ENCODE results near the gene SORT1.
"Not testable (repeated sequence)": the region's sequence is repeated elsewhere in the genome, so short reads cannot be mapped to it uniquely, and the experiment has no call there.

The SORT1 gene

DNA sequence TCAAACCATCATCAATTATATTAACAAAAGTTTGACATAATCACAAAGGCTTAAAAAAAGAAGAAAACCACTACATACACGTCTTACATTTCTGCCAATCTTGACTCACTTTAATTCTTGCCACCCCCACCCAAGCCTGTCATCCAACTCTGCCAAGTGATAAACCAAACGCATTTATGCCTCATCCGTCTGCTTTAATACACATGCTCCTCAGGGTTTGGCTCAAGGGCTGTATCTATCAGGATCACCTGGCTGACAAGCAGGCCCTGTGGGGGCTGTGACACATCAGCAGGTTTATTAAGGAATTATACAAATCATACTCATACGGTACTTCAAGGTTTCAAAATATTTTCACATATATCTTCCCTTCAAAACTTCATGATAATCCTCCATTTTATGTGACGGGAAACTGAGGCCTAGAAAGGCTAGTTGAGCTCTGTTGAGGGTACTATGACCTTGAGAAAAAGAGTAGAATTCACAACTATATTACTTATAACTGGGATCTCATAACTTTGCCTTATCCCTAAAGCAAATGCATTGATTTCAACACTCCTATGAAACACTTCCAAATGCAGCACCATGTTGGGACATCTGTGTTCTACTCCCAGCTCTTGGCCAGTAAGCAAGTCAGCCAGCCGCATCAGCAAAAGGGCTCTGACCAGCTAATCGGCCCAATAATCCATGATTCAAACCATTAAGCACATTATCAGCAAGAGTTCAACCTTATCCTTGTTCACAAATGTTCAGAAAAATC is 8.7 kb downstream of the SORT1 start:
- H3K9me3 ChIP-seq (ENCODE audit: control insufficient read depth, low read length), result no peaks in the 10 kb centered on the region
- peak overlapping the region; percentile 82 for H3K4me3 ChIP-seq (ENCODE audit: low read length)
- no peaks in the 10 kb centered on the region for H3K36me3 ChIP-seq (ENCODE audit: control insufficient read depth, insufficient read depth, low read length, severe bottlenecking)
- H3K9ac ChIP-seq (ENCODE audit: low read length), result peak overlapping the region; percentile 93
- no peak for DNase-seq (ENCODE audit: low read depth)
- H3K27me3 ChIP-seq (replicated peaks; ENCODE audit: control insufficient read depth, insufficient read depth, low read length), result no peaks in the 10 kb centered on the region
- peaks cover 86% of the 10 kb centered on the region for H3K4me1 ChIP-seq (ENCODE audit: control insufficient read depth, insufficient read depth, low read length)

DNA sequence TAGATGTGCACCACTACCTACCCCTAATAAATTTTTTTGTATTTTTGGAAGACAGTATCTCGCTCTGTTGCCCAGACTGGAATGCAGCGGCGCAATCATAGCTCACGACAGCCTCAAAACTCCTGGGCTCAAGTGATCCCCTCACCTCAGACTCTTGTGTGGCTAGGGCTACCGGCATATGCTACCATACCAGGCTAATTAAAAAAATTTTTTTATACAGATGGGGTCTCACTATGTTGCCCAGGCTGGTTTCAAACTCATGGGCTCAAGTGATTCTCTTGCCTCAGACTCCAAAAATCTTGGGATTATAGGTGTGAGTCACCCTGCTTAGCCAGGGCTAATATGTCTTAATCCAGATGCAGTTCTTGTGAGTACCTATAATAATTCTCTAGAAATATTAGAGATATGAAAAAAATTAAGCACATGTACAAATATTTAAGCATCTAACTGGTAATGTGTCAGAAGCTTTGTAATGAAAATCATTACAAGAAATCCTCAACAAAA is 9.5 kb downstream of the SORT1 start:
- H3K9ac ChIP-seq (ENCODE audit: low read length), result peak overlapping the region; percentile 93
- H3K4me1 ChIP-seq (ENCODE audit: control insufficient read depth, insufficient read depth, low read length), result peaks cover 87% of the 10 kb centered on the region
- no peaks in the 10 kb centered on the region for H3K36me3 ChIP-seq (ENCODE audit: control insufficient read depth, insufficient read depth, low read length, severe bottlenecking)
- no peaks in the 10 kb centered on the region for H3K27me3 ChIP-seq (replicated peaks; ENCODE audit: control insufficient read depth, insufficient read depth, low read length)
- DNase-seq (ENCODE audit: low read depth), result no peak
- no peaks in the 10 kb centered on the region for H3K9me3 ChIP-seq (ENCODE audit: control insufficient read depth, low read length)
- peak overlapping the region; percentile 82 for H3K4me3 ChIP-seq (ENCODE audit: low read length)

DNA sequence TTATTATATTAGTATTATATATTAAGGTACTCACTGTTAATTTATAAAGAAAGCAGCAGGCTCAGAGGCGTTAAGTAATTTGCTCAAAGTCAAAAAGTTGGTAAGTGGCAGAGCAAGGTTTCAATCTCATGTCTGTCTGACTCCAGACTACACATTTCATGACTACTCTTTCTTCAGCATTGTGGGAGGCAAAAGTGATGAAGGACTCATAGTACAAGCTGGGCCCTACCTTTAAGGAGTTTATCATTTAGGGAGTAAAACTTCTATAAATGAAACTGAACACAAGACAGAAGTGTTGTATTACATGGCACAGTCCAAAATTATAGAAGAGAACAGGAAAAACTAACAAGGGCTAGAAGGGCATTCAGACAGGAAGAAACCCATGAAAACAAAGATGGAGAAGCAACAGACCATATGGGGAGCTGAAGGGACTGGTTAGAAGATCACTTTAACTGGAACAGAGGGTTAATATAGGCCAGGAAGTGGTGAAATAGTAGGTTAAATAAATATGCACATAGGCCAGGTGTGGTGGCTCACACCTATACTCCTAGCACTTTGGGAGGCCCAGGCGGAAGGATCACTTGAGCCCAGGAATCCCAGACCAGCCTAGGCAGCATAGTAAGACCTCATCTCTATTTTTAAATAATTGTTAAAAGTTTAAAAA is 11.5 kb downstream of the SORT1 start:
- Histone ChIP-seq H3K9me3 (ENCODE audit: control insufficient read depth, low read length) (no peaks in the 10 kb centered on the region), H3K4me1 (ENCODE audit: control insufficient read depth, insufficient read depth, low read length) (peaks cover 80% of the 10 kb centered on the region), H3K9ac (ENCODE audit: low read length) (peak overlapping the region; percentile 76), H3K36me3 (ENCODE audit: control insufficient read depth, insufficient read depth, low read length, severe bottlenecking) (no peaks in the 10 kb centered on the region), H3K4me3 (ENCODE audit: low read length) (peak overlapping the region; percentile 59), H3K27me3 (replicated peaks; ENCODE audit: control insufficient read depth, insufficient read depth, low read length) (no peaks in the 10 kb centered on the region)
- no peak for DNase-seq (ENCODE audit: low read depth)

DNA sequence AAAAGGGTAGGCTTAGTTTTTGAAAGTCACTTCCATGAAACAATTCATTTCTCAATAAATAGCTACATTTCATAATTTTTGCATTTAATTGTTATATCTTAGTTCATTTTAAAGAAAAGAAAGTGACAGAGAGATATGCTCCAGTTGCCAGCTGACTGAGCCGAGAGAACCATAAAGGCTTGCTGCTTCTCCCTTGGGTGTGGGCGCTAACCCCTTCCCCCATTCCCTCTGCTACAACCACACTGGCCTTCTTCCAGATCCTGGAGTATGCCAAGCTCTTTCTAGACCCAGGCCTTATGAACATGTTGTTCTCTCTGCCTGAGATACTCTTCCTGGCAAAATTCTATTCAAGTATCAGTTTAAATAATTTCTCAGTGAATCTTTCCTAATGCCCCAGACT is 12.3 kb downstream of the SORT1 start:
- H3K4me3 ChIP-seq (ENCODE audit: low read length), result peak overlapping the region; percentile 59
- peaks cover 3% of the 10 kb centered on the region for H3K36me3 ChIP-seq (ENCODE audit: control insufficient read depth, insufficient read depth, low read length, severe bottlenecking)
- DNase-seq (ENCODE audit: low read depth), result peak; percentile 55
- peaks cover 80% of the 10 kb centered on the region for H3K4me1 ChIP-seq (ENCODE audit: control insufficient read depth, insufficient read depth, low read length)
- H3K9ac ChIP-seq (ENCODE audit: low read length), result peak overlapping the region; percentile 76
- no peaks in the 10 kb centered on the region for H3K9me3 ChIP-seq (ENCODE audit: control insufficient read depth, low read length)
- H3K27me3 ChIP-seq (replicated peaks; ENCODE audit: control insufficient read depth, insufficient read depth, low read length), result no peaks in the 10 kb centered on the region

DNA sequence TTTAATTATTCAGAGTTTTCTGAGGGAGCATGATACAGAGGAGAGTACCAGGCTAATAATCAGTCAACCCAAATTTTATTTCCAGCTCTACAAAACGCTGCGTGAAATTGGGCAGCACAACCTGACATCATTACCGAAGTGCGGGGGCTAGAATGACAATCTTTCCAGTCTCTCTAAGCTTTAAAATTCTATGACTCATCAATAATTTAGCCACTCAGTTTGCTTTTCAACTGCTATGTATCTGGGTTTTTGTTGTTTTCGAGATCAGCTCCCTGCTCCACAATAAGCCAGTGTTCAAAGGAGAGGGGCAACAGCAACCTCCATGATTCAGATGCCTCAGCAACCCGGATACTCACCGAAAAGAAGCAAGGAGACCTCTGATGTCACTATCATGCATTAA is 13.9 kb downstream of the SORT1 start:
- Histone ChIP-seq H3K9me3 (ENCODE audit: control insufficient read depth, low read length) (no peaks in the 10 kb centered on the region), H3K4me3 (ENCODE audit: low read length) (peak overlapping the region; percentile 10), H3K36me3 (ENCODE audit: control insufficient read depth, insufficient read depth, low read length, severe bottlenecking) (peaks cover 3% of the 10 kb centered on the region), H3K4me1 (ENCODE audit: control insufficient read depth, insufficient read depth, low read length) (peaks cover 80% of the 10 kb centered on the region), H3K27me3 (replicated peaks; ENCODE audit: control insufficient read depth, insufficient read depth, low read length) (no peaks in the 10 kb centered on the region), H3K9ac (ENCODE audit: low read length) (peak overlapping the region; percentile 58)
- no peak for DNase-seq (ENCODE audit: low read depth)

DNA sequence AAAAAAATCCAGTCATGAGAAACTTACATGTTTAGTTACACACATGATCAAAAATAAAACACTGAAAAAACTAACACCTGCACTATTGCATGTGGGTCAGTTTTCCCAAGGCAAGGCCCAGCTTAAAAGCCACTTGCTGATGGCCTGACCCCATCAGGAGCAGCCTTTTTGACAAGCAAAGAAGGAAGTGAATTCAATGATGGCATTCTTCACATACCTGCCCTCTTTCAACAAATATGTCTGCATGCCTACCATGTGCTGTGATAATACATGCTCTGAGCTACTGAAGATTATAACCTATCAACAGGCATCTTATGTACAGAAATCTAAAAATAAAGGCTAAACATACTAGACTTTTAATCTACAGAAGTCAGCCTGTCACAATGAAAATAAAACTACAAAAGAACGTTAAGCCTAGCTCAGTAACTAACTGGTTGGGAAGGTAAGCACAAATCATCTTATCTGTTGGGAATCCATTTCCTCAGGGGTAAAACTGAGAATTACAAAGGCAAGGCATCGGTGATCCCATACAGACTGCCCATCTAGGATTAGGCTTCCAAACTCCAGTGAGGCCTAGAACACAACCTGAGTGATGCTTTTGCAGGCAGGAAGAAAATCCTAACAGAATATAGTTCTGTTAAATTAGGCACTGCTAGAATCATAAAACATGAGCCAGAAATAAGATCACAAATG is 14.5 kb downstream of the SORT1 start:
- Histone ChIP-seq H3K36me3 (ENCODE audit: control insufficient read depth, insufficient read depth, low read length, severe bottlenecking) (peaks cover 3% of the 10 kb centered on the region), H3K4me1 (ENCODE audit: control insufficient read depth, insufficient read depth, low read length) (peaks cover 79% of the 10 kb centered on the region), H3K9ac (ENCODE audit: low read length) (peak overlapping the region; percentile 58), H3K4me3 (ENCODE audit: low read length) (no peak overlapping the region), H3K9me3 (ENCODE audit: control insufficient read depth, low read length) (no peaks in the 10 kb centered on the region), H3K27me3 (replicated peaks; ENCODE audit: control insufficient read depth, insufficient read depth, low read length) (no peaks in the 10 kb centered on the region)
- no peak for DNase-seq (ENCODE audit: low read depth)

DNA sequence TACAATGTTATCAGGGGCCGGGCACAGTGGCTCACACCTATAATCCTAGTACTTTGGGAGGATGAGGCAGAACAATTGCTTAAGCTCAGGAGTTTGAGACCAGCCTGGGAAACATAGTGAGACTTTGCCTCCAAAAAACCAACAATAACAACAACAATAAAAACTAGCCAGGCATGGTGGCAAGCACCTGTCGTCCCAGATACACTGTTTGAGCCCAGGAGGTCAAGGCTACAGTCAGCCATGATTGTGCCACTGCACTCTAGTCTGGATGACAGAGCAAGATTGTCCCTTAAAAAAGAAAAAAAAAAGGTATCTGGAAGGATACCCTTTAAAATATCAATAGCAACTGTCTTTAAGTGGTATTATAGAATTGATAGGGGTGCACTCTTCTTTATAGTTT is 16.1 kb downstream of the SORT1 start:
- Histone ChIP-seq H3K4me3 (ENCODE audit: low read length) (no peak overlapping the region), H3K9me3 (ENCODE audit: control insufficient read depth, low read length) (no peaks in the 10 kb centered on the region), H3K9ac (ENCODE audit: low read length) (no peak overlapping the region), H3K4me1 (ENCODE audit: control insufficient read depth, insufficient read depth, low read length) (peaks cover 86% of the 10 kb centered on the region), H3K27me3 (replicated peaks; ENCODE audit: control insufficient read depth, insufficient read depth, low read length) (no peaks in the 10 kb centered on the region), H3K36me3 (ENCODE audit: control insufficient read depth, insufficient read depth, low read length, severe bottlenecking) (peaks cover 9% of the 10 kb centered on the region)
- no peak for DNase-seq (ENCODE audit: low read depth)

DNA sequence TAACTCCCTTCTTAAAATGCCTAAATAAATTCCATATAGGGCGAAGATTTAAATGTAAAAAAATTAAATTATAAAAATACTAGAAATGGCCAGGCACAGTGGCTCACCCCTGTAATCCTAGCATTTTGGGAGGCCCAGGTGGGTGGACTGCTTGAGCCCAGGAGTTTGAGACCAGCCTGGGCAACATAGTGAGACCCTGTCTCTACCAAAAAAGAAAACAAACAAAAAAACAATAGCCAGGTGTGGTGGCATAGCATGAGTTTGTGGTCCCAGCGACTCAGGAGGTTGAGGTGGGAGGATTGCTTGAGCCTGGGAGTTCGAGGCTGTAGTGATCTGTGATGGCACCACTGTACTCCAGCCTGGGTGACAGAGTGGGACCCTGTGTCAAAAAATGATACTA is 17.8 kb downstream of the SORT1 start:
- Histone ChIP-seq H3K9me3 (ENCODE audit: control insufficient read depth, low read length) (no peaks in the 10 kb centered on the region), H3K4me1 (ENCODE audit: control insufficient read depth, insufficient read depth, low read length) (peaks cover 84% of the 10 kb centered on the region), H3K4me3 (ENCODE audit: low read length) (no peak overlapping the region)

DNA sequence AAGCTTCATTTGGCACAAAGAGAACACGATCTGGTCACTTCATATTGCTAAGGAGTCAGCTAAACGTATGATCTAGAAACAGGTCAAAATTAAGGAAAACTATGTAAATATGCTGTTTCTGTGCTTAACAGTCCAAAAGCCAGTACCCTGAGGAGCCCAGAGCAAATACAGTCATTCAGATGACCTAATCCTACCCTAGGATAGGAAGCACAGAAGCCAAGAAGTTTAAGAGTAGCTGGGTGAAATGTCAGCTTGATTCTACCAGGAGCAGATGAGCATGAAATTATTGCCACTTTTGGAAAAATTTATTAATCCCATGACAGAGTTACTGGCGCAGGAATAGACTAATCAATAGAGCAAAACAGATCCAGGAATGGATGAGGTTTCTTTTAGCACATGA is 18.3 kb downstream of the SORT1 start:
- no peaks in the 10 kb centered on the region for H3K27me3 ChIP-seq (replicated peaks; ENCODE audit: control insufficient read depth, insufficient read depth, low read length)
- H3K36me3 ChIP-seq (ENCODE audit: control insufficient read depth, insufficient read depth, low read length, severe bottlenecking), result peaks cover 9% of the 10 kb centered on the region
- no peaks in the 10 kb centered on the region for H3K9me3 ChIP-seq (ENCODE audit: control insufficient read depth, low read length)
- H3K4me1 ChIP-seq (ENCODE audit: control insufficient read depth, insufficient read depth, low read length), result peaks cover 84% of the 10 kb centered on the region
- peak; percentile 48 for DNase-seq (ENCODE audit: low read depth)
- peak overlapping the region; percentile 64 for H3K9ac ChIP-seq (ENCODE audit: low read length)
- no peak overlapping the region for H3K4me3 ChIP-seq (ENCODE audit: low read length)

More for the DNA sequence above, 17.8 kb downstream of the SORT1 start:
- peak overlapping the region; percentile 64 for H3K9ac ChIP-seq (ENCODE audit: low read length)
- H3K27me3 ChIP-seq (replicated peaks; ENCODE audit: control insufficient read depth, insufficient read depth, low read length), result no peaks in the 10 kb centered on the region
- DNase-seq (ENCODE audit: low read depth), result no peak
- peaks cover 9% of the 10 kb centered on the region for H3K36me3 ChIP-seq (ENCODE audit: control insufficient read depth, insufficient read depth, low read length, severe bottlenecking)

DNA sequence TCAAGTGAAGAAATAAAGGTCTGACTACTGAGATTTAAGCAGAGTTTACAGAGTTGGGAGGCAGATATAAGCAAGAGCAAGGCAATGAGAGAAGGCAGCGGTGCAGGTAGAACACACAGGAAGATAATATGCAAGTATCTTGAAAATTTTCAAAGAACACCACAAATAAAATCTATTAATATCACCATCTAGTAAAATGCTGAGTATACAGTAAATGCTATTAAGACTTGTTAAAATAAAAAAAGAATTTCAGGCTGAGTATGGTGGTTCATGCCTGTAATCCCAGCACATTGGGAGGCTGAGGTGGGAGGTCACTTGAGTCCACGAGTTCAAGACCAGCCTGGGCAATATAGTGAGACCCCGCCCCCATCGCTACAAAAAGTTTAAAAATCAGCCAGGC is 20.0 kb downstream of the SORT1 start:
- no peak overlapping the region for H3K4me3 ChIP-seq (ENCODE audit: low read length)
- H3K36me3 ChIP-seq (ENCODE audit: control insufficient read depth, insufficient read depth, low read length, severe bottlenecking), result peaks cover 9% of the 10 kb centered on the region
- H3K27me3 ChIP-seq (replicated peaks; ENCODE audit: control insufficient read depth, insufficient read depth, low read length), result no peaks in the 10 kb centered on the region
- no peak for DNase-seq (ENCODE audit: low read depth)
- no peaks in the 10 kb centered on the region for H3K9me3 ChIP-seq (ENCODE audit: control insufficient read depth, low read length)
- no peak overlapping the region for H3K9ac ChIP-seq (ENCODE audit: low read length)
- peaks cover 77% of the 10 kb centered on the region for H3K4me1 ChIP-seq (ENCODE audit: control insufficient read depth, insufficient read depth, low read length)

DNA sequence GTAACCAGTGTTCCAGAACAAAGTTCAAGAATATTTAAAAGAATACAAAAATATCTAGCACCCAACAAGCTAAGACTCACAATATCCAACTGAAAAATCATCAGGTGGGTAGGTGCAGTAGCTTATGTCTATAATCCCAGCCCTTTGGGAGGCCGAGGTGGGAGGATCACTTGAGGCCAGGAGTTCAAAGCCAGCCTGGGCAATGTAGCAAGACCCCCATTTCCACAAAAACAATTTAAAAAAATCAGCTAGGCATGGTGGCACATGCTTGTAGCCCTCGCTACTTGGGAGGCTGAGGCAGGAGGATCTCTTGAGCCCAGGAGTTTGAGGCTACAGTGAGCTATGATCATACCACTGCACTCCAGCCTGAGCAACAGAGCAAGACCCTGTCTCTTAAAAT is 24.0 kb downstream of the SORT1 start:
- DNase-seq (ENCODE audit: low read depth), result not testable (repeated sequence)

More for the DNA sequence above, 24.0 kb downstream of the SORT1 start:
- not testable (repeated sequence) for H3K9me3 ChIP-seq (ENCODE audit: control insufficient read depth, low read length); H3K4me3 ChIP-seq (ENCODE audit: low read length); H3K27me3 ChIP-seq (replicated peaks; ENCODE audit: control insufficient read depth, insufficient read depth, low read length); H3K36me3 ChIP-seq (ENCODE audit: control insufficient read depth, insufficient read depth, low read length, severe bottlenecking)
- peaks cover 82% of the 10 kb centered on the region for H3K4me1 ChIP-seq (ENCODE audit: control insufficient read depth, insufficient read depth, low read length)
- H3K9ac ChIP-seq (ENCODE audit: low read length), result peak overlapping the region; percentile 6
